Hepatocyte (in vitro differentiated cells): ENCODE data around the gene GPRC5C. TPM values are rescaled to one million over a fixed set of nuclear protein-coding genes. Genes with fewer than 3 reads are reported as not detected.
A peak's percentile ranks its signal among the peaks of the same experiment; 100 is the strongest.

ENCODE experiments used
- DNase-seq: peaks from one replicate; pipeline ENCODE4 v3.0.0-alpha.2; 2016; ENCODE audit warnings: low spot score
- H2AFZ ChIP-seq: fragments of 200-600 bp; sonication (generic); 2 replicates; pipeline ENCODE4 v1.6.0; 2016; ENCODE audit warnings: antibody characterized with exemption, mild to moderate bottlenecking
- H3K27ac ChIP-seq: fragments of 200-600 bp; sonication (generic); 2 replicates; pipeline ENCODE4 v1.5.1; 2016; ENCODE audit warnings: mild to moderate bottlenecking
- H3K27me3 ChIP-seq: fragments of 200-600 bp; sonication (generic); 2 replicates; pipeline ENCODE4 v1.6.1; 2016
- H3K36me3 ChIP-seq: fragments of 200-600 bp; sonication (generic); replicated peaks from 2 replicates; pipeline ENCODE4 v1.5.1; 2016; ENCODE audit warnings: low read depth; ENCODE audit not compliant: insufficient read depth
- H3K4me1 ChIP-seq: fragments of 200-600 bp; sonication (generic); 2 replicates; pipeline ENCODE4 v1.5.1; 2016; ENCODE audit warnings: mild to moderate bottlenecking, moderate library complexity; ENCODE audit not compliant: insufficient read depth
- H3K4me2 ChIP-seq: fragments of 200-600 bp; sonication (generic); 2 replicates; pipeline ENCODE4 v1.6.0; 2016
- H3K4me3 ChIP-seq: fragments of 200-600 bp; sonication (generic); 2 replicates; pipeline ENCODE4 v1.5.1; 2016; ENCODE audit warnings: mild to moderate bottlenecking
- H3K79me2 ChIP-seq: fragments of 200-600 bp; sonication (generic); 2 replicates; pipeline ENCODE4 v1.6.0; 2017; ENCODE audit warnings: mild to moderate bottlenecking
- H3K9me2 ChIP-seq: fragments of 200-600 bp; sonication (generic); replicated peaks from 2 replicates; pipeline ENCODE4 v1.6.0; 2017; ENCODE audit warnings: mild to moderate bottlenecking; ENCODE audit not compliant: insufficient read depth
- H3K9me3 ChIP-seq: fragments of 200-600 bp; sonication (generic); 2 replicates; pipeline ENCODE4 v1.5.1; 2016; ENCODE audit warnings: low read depth, mild to moderate bottlenecking
- H4K20me1 ChIP-seq: fragments of 200-600 bp; sonication (generic); 2 replicates; pipeline ENCODE4 v1.6.0; 2016; ENCODE audit warnings: mild to moderate bottlenecking; ENCODE audit not compliant: insufficient read depth, poor library complexity, severe bottlenecking
- CTCF ChIP-seq: fragments of 200-600 bp; sonication (generic); IDR thresholded peaks from 2 replicates; pipeline ENCODE4 v1.5.1; 2016; ENCODE audit warnings: antibody characterized with exemption, mild to moderate bottlenecking; ENCODE audit not compliant: poor library complexity
- EZH2 ChIP-seq: fragments of 200-600 bp; sonication (generic); IDR thresholded peaks from 2 replicates; pipeline ENCODE4 v1.6.1; 2016; ENCODE audit warnings: antibody characterized with exemption, mild to moderate bottlenecking, borderline replicate concordance
- EZH2phosphoT487 ChIP-seq: fragments of 200-600 bp; sonication (generic); IDR thresholded peaks from one replicate; pipeline ENCODE4 v1.6.1; 2018; ENCODE audit warnings: antibody characterized with exemption, mild to moderate bottlenecking, low read depth, moderate library complexity; ENCODE audit not compliant: unreplicated experiment, severe bottlenecking
- WGBS: methylation state at CpG from one replicate; pipeline ENCODE4 v1.1.6; 2016; ENCODE audit warnings: low lambda C conversion rate; ENCODE audit errors: missing lambda C conversion rate; 5-methylcytosine and 5-hydroxymethylcytosine counted together
- polyA plus RNA-seq: library from polyadenylated mRNA; unstranded; fragments of >200 nt; fragmentation: Nextera tagmentation; extraction: Ambion mirVana; gene quantifications from 2 replicates; pipeline ENCODE4 v1.2.1, GENCODE V29; 2016
- total RNA-seq: library from RNA; depleted of rRNA; stranded (reverse); fragments of >200 nt; gene quantifications from 2 replicates; pipeline ENCODE4 v1.2.3, GENCODE V29; 2014

GPRC5C gene
- total and polyA plus RNA-seq, 2 experiments from 2014 or later, result 150 to 237 TPM

GRCh38 chr17:74427763-74428153 lies 4.1 kb upstream of the GPRC5C start:
- H3K4me3 ChIP-seq, result no peak overlapping the region
- H2AFZ ChIP-seq, result no peak overlapping the region
- 89% methylated on average over 6 of the region's 6 CpGs for WGBS
- H3K4me2 ChIP-seq, result peak overlapping the region; percentile 57
- H3K4me1 ChIP-seq, result peaks cover 35% of the 10 kb centered on the region
- no peaks in the 10 kb centered on the region for H3K9me2 ChIP-seq
- peaks cover 16% of the 10 kb centered on the region for H3K79me2 ChIP-seq
- no peak for DNase-seq
- TF ChIP-seq EZH2phosphoT487 (no peak), CTCF (no peak), EZH2 (no peak)
- no peaks in the 10 kb centered on the region for H3K27me3 ChIP-seq
- no peaks in the 10 kb centered on the region for H3K36me3 ChIP-seq
- no peaks in the 10 kb centered on the region for H4K20me1 ChIP-seq
- peak overlapping the region; percentile 98 for H3K27ac ChIP-seq
- H3K9me3 ChIP-seq, result no peaks in the 10 kb centered on the region

- Histone ChIP-seq H3K9me3 (no peaks in the 10 kb centered on the region), H3K27ac (peak overlapping the region; percentile 99), H3K4me1 (peaks cover 45% of the 10 kb centered on the region), H3K4me2 (peak overlapping the region; percentile 89), H3K9me2 (no peaks in the 10 kb centered on the region), H2AFZ (no peak overlapping the region), H3K79me2 (peaks cover 37% of the 10 kb centered on the region), H4K20me1 (peaks cover 5% of the 10 kb centered on the region), H3K36me3 (no peaks in the 10 kb centered on the region), H3K27me3 (no peaks in the 10 kb centered on the region), H3K4me3 (no peak overlapping the region)
- peak; percentile 76 for DNase-seq
- TF ChIP-seq EZH2phosphoT487 (no peak), CTCF (no peak), EZH2 (no peak)
- 64% methylated on average over 19 of the region's 19 CpGs for WGBS
These were observed 2.1 kb upstream of the GPRC5C start for GRCh38 chr17:74429604-74430384.

- H3K9me2 ChIP-seq, result no peaks in the 10 kb centered on the region
- H3K4me2 ChIP-seq, result peak overlapping the region; percentile 89
- WGBS, result 10% methylated on average over 13 of the region's 13 CpGs
- no peaks in the 10 kb centered on the region for H3K9me3 ChIP-seq
- TF ChIP-seq EZH2, result no peak
- TF ChIP-seq CTCF, result no peak
- no peak for TF ChIP-seq EZH2phosphoT487
- peaks cover 42% of the 10 kb centered on the region for H3K79me2 ChIP-seq
- no peak overlapping the region for H3K4me3 ChIP-seq
- H4K20me1 ChIP-seq, result peaks cover 5% of the 10 kb centered on the region
- no peak overlapping the region for H2AFZ ChIP-seq
- no peaks in the 10 kb centered on the region for H3K36me3 ChIP-seq
- H3K27ac ChIP-seq, result peak overlapping the region; percentile 99
- H3K27me3 ChIP-seq, result no peaks in the 10 kb centered on the region
- peaks cover 48% of the 10 kb centered on the region for H3K4me1 ChIP-seq
- no peak for DNase-seq
These were observed 1.5 kb upstream of the GPRC5C start for GRCh38 chr17:74430385-74430705.
